ENCODE data around the gene KNDC1. TPM values are rescaled to one million over a fixed set of nuclear protein-coding genes. Genes with fewer than 3 reads are reported as not detected.
"Not testable (repeated sequence)": the region's sequence is repeated elsewhere in the genome, so short reads cannot be mapped to it uniquely, and the experiment has no call there.

Gene KNDC1
- total and polyA plus RNA-seq, 2 donors = 0.47 to 1.2 TPM

GRCh38 chr10:133165556-133166503 is 5.8 kb downstream of the KNDC1 start:
- H3K36me3 ChIP-seq (ENCODE audit: insufficient read depth) = no peaks in the 10 kb centered on the region
- no peak for DNase-seq (ENCODE audit: extremely low spot score)
- no peaks in the 10 kb centered on the region for H3K4me1 ChIP-seq (ENCODE audit: insufficient read depth)
- H3K27ac ChIP-seq (ENCODE audit: low read depth) = no peak overlapping the region
- no peak overlapping the region for H3K4me3 ChIP-seq (ENCODE audit: low read depth, low read length)
- 93% methylated on average over 40 of the region's 40 CpGs for WGBS

- Histone ChIP-seq H3K4me3 (ENCODE audit: low read depth, low read length) (no peak overlapping the region), H3K4me1 (ENCODE audit: insufficient read depth) (no peaks in the 10 kb centered on the region), H3K27ac (ENCODE audit: low read depth) (no peak overlapping the region), H3K36me3 (ENCODE audit: insufficient read depth) (no peaks in the 10 kb centered on the region)
- DNase-seq (ENCODE audit: extremely low spot score) = no peak
- 94% methylated on average over 11 of the region's 11 CpGs for WGBS
Measured at GRCh38 chr10:133166504-133166827, 6.4 kb downstream of the KNDC1 start.

- 72% methylated on average over 66 of the region's 66 CpGs for WGBS
- H3K27ac ChIP-seq (ENCODE audit: low read depth) = no peak overlapping the region
- no peak overlapping the region for H3K4me3 ChIP-seq (ENCODE audit: low read depth, low read length)
- DNase-seq (ENCODE audit: extremely low spot score) = no peak
- no peaks in the 10 kb centered on the region for H3K36me3 ChIP-seq (ENCODE audit: insufficient read depth)
- no peaks in the 10 kb centered on the region for H3K4me1 ChIP-seq (ENCODE audit: insufficient read depth)
Measured at GRCh38 chr10:133166828-133167692, 7.0 kb downstream of the KNDC1 start.

GRCh38 chr10:133167693-133168616 is 7.9 kb downstream of the KNDC1 start:
- Histone ChIP-seq H3K4me1 (ENCODE audit: insufficient read depth) (no peaks in the 10 kb centered on the region), H3K4me3 (ENCODE audit: low read depth, low read length) (no peak overlapping the region), H3K36me3 (ENCODE audit: insufficient read depth) (no peaks in the 10 kb centered on the region), H3K27ac (ENCODE audit: low read depth) (no peak overlapping the region)
- WGBS = 92% methylated on average over 37 of the region's 37 CpGs
- DNase-seq (ENCODE audit: extremely low spot score) = no peak

GRCh38 chr10:133168617-133169031 is 8.6 kb downstream of the KNDC1 start:
- no peaks in the 10 kb centered on the region for H3K4me1 ChIP-seq (ENCODE audit: insufficient read depth)
- no peaks in the 10 kb centered on the region for H3K36me3 ChIP-seq (ENCODE audit: insufficient read depth)
- no peak for DNase-seq (ENCODE audit: extremely low spot score)
- no peak overlapping the region for H3K4me3 ChIP-seq (ENCODE audit: low read depth, low read length)
- no peak overlapping the region for H3K27ac ChIP-seq (ENCODE audit: low read depth)
- 92% methylated on average over 14 of the region's 14 CpGs for WGBS

- no peak for DNase-seq (ENCODE audit: extremely low spot score)
- Histone ChIP-seq H3K27ac (ENCODE audit: low read depth) (no peak overlapping the region), H3K4me3 (ENCODE audit: low read depth, low read length) (no peak overlapping the region), H3K36me3 (ENCODE audit: insufficient read depth) (no peaks in the 10 kb centered on the region), H3K4me1 (ENCODE audit: insufficient read depth) (no peaks in the 10 kb centered on the region)
- 94% methylated on average over 30 of the region's 30 CpGs for WGBS
Measured at GRCh38 chr10:133169173-133169947, 9.3 kb downstream of the KNDC1 start.

- Histone ChIP-seq H3K4me3 (ENCODE audit: low read depth, low read length) (no peak overlapping the region), H3K27ac (ENCODE audit: low read depth) (no peak overlapping the region), H3K36me3 (ENCODE audit: insufficient read depth) (no peaks in the 10 kb centered on the region), H3K4me1 (ENCODE audit: insufficient read depth) (no peaks in the 10 kb centered on the region)
- DNase-seq (ENCODE audit: extremely low spot score) = no peak
- 90% methylated on average over 17 of the region's 17 CpGs for WGBS
Measured at GRCh38 chr10:133170092-133170491, 10.1 kb downstream of the KNDC1 start.

- no peaks in the 10 kb centered on the region for H3K36me3 ChIP-seq (ENCODE audit: insufficient read depth)
- H3K27ac ChIP-seq (ENCODE audit: low read depth) = no peak overlapping the region
- 93% methylated on average over 15 of the region's 15 CpGs for WGBS
- no peak for DNase-seq (ENCODE audit: extremely low spot score)
- no peaks in the 10 kb centered on the region for H3K4me1 ChIP-seq (ENCODE audit: insufficient read depth)
- no peak overlapping the region for H3K4me3 ChIP-seq (ENCODE audit: low read depth, low read length)
Measured at GRCh38 chr10:133173860-133174640, 14.0 kb downstream of the KNDC1 start.

- H3K36me3 ChIP-seq (ENCODE audit: insufficient read depth) = no peaks in the 10 kb centered on the region
- H3K4me3 ChIP-seq (ENCODE audit: low read depth, low read length) = no peak overlapping the region
- DNase-seq (ENCODE audit: extremely low spot score) = no peak
- 81% methylated on average over 3 of the region's 3 CpGs for WGBS
- H3K4me1 ChIP-seq (ENCODE audit: insufficient read depth) = no peaks in the 10 kb centered on the region
- H3K27ac ChIP-seq (ENCODE audit: low read depth) = no peak overlapping the region
Measured at GRCh38 chr10:133174689-133175263, 14.8 kb downstream of the KNDC1 start.

GRCh38 chr10:133175624-133176023 is 15.6 kb downstream of the KNDC1 start:
- H3K36me3 ChIP-seq (ENCODE audit: insufficient read depth); H3K4me3 ChIP-seq (ENCODE audit: low read depth, low read length); H3K4me1 ChIP-seq (ENCODE audit: insufficient read depth); DNase-seq (ENCODE audit: extremely low spot score); H3K27ac ChIP-seq (ENCODE audit: low read depth): not testable (repeated sequence)
- WGBS = 93% methylated on average over 4 of the region's 4 CpGs

- DNase-seq (ENCODE audit: extremely low spot score) = no peak
- Histone ChIP-seq H3K27ac (ENCODE audit: low read depth) (no peak overlapping the region), H3K4me3 (ENCODE audit: low read depth, low read length) (no peak overlapping the region), H3K36me3 (ENCODE audit: insufficient read depth) (no peaks in the 10 kb centered on the region), H3K4me1 (ENCODE audit: insufficient read depth) (no peaks in the 10 kb centered on the region)
- WGBS = 90% methylated on average over 4 of the region's 4 CpGs
Measured at GRCh38 chr10:133176546-133176945, 16.5 kb downstream of the KNDC1 start.

Data from urinary bladder (tissue), 4 donors.